ENCODE measurements around the gene CSPG4. TPM values are rescaled to one million over a fixed set of nuclear protein-coding genes. Genes with fewer than 3 reads are reported as not detected.

The CSPG4 gene
- polyA plus RNA-seq, 1 experiment: 5.8 TPM

DNA sequence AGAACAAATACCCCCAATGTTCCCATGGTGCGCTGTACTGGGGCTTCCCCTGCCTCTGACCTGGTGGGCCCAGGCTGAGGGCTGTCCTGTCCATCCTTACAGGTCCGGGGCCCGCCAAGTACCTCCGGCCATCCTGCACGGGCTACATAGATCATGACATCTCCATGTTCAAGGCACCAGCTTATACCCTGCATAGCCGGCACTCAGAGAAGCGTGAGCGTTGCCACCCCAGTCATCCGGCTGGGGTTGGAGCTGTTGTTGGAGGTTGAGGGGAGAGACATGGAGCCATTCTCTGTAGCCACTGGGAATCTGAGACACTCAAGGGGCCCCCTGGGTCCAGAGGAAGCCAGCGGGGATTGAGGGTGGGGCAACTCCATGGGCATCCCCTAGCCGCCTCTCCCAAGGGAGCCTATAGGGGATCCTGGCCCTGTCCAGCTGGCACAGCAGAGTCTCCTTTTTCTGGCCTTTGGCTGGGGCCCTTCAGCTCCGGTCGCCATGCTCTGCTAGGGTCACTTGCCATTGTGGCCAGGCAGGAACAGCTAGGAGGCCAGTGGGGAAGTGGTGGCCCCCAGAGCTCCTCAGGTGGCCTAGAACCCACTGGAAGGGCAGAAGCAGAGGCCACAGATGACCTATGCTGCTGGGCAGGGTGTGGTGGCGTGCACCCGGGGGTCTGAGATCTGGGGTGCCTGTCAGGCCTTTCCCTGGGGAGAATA, 12.5 kb upstream of the CSPG4 start:
- ChIA-PET CTCF (no interaction called here), POLR2A (no interaction called here)
- Histone ChIP-seq H3K9me3 (ENCODE audit: control insufficient read depth, insufficient read depth, low read length) (no peaks in the 10 kb centered on the region; the same call in 1 of the 2 replicates), H3K27ac (ENCODE audit: low read depth, low read length) (no peak overlapping the region), H3K27me3 (ENCODE audit: control insufficient read depth, insufficient read depth, low read length) (no peaks in the 10 kb centered on the region), H3K4me3 (ENCODE audit: low read depth, low read length) (no peak overlapping the region)
- TF ChIP-seq, protein P1, sequence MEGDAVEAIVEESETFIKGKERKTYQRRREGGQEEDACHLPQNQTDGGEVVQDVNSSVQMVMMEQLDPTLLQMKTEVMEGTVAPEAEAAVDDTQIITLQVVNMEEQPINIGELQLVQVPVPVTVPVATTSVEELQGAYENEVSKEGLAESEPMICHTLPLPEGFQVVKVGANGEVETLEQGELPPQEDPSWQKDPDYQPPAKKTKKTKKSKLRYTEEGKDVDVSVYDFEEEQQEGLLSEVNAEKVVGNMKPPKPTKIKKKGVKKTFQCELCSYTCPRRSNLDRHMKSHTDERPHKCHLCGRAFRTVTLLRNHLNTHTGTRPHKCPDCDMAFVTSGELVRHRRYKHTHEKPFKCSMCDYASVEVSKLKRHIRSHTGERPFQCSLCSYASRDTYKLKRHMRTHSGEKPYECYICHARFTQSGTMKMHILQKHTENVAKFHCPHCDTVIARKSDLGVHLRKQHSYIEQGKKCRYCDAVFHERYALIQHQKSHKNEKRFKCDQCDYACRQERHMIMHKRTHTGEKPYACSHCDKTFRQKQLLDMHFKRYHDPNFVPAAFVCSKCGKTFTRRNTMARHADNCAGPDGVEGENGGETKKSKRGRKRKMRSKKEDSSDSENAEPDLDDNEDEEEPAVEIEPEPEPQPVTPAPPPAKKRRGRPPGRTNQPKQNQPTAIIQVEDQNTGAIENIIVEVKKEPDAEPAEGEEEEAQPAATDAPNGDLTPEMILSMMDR (IDR thresholded peaks at IDR 0.05; ENCODE audit: low read depth, low read length): no peak
- no peak for DNase-seq (ENCODE audit: low read depth, low spot score)

DNA sequence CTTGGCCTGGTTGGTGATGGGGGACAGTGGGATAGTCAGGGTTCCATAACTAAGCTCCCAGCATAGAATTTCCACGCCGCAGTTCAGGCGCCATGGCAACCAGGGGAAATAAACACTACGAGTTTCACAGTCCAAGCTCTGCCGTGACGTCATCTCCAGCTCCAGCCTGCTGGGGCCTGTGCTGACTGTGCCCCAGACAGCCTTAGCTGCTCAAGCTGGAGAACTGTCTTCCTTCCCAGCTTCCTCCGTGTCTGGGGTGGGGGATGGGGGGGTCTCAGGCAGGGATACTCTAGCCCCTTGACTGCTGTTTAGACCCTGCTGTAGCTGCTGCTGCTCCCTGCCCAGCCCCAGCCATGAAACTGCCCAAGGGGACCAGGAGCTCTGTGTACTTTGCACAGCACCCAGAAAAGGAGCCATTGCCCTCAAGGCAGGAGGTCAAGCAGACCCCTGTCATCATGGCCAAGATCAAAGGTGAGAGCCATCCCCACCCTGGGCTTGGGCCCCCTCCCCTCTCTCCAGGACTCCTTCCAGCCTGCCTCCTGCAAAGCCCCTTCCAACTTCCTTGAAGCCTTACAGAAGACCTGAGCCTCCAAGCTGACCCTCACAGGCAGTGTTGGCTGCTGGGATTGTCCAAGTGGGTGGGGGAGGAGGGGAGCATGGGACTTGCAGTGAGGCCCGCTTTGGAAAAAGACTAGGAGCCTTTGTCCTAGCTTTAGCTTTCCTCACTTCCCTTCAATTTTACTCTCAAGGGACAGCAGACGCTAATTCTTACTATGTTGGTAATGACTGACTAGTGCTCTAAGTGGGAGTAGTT, 11.4 kb upstream of the CSPG4 start:
- Histone ChIP-seq H3K27ac (ENCODE audit: low read depth, low read length) (peak overlapping the region; percentile 39), H3K4me3 (ENCODE audit: low read depth, low read length) (no peak overlapping the region), H3K27me3 (ENCODE audit: control insufficient read depth, insufficient read depth, low read length) (no peaks in the 10 kb centered on the region), H3K9me3 (ENCODE audit: control insufficient read depth, insufficient read depth, low read length) (no peaks in the 10 kb centered on the region; the same call in 1 of the 2 replicates)
- CTCF ChIA-PET: interaction anchor here (0.5 to 1.1 kb wide), 4 partner anchors 9 to 1758 kb away, joined by 3 to 8 read pairs (median 4); no protein-coding TSS in a partner anchor
- peak; percentile 87 for DNase-seq (ENCODE audit: low read depth, low spot score)
- POLR2A ChIA-PET: interaction anchor here (0.6 to 1.4 kb wide), 6 partner anchors 11 to 421 kb away, joined by 3 to 8 read pairs (median 4); partner anchors contain the start of genes CSPG4 and SIN3A
- TF ChIP-seq, protein P1 (IDR thresholded peaks at IDR 0.05; ENCODE audit: low read depth, low read length): no peak

DNA sequence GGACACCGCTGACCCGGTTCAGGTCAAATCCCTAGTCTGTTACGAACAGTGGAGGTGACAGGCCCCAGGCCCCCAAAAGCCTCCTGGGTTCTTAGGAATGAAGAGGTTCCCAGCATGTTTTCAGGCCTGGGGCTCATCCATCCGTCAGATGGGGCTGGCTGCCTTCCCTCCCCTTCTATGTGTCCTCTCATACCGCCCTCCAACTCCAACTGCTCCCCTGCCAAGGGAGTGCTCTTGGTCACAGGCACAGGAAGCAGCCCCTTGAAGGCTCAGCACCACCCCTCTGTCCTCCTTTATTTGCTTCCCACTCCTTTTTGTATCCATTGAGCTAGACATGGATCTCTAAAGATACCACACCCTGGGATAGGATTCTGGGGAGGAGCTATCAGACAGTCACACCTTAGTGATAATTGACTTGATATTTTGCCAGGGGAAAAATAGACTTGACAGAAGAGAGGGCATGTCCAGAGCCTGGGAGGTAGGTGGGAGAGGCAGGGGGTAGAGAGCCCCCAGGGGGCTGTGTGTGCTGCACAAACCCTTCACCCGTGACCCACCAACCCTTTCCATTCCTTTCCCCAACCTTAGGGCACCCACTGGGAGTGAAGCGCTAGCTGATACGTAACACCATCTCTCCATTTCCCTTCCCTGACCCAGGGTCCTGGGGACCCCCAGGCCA, 10.7 kb upstream of the CSPG4 start:
- Histone ChIP-seq H3K27me3 (ENCODE audit: control insufficient read depth, insufficient read depth, low read length) (no peaks in the 10 kb centered on the region), H3K27ac (ENCODE audit: low read depth, low read length) (peak overlapping the region; percentile 39), H3K4me3 (ENCODE audit: low read depth, low read length) (no peak overlapping the region), H3K9me3 (ENCODE audit: control insufficient read depth, insufficient read depth, low read length) (no peaks in the 10 kb centered on the region; the same call in 1 of the 2 replicates)
- DNase-seq (ENCODE audit: low read depth, low spot score): no peak
- CTCF ChIA-PET: interaction anchor here (0.5 to 1.1 kb wide), 4 partner anchors 10 to 1757 kb away, joined by 3 to 8 read pairs (median 4); no protein-coding TSS in a partner anchor
- TF ChIP-seq, protein P1 (IDR thresholded peaks at IDR 0.05; ENCODE audit: low read depth, low read length): no peak
- POLR2A ChIA-PET: interaction anchor here (0.6 to 1.4 kb wide), 6 partner anchors 11 to 422 kb away, joined by 3 to 8 read pairs (median 4); partner anchors contain the start of genes CSPG4 and SIN3A

DNA sequence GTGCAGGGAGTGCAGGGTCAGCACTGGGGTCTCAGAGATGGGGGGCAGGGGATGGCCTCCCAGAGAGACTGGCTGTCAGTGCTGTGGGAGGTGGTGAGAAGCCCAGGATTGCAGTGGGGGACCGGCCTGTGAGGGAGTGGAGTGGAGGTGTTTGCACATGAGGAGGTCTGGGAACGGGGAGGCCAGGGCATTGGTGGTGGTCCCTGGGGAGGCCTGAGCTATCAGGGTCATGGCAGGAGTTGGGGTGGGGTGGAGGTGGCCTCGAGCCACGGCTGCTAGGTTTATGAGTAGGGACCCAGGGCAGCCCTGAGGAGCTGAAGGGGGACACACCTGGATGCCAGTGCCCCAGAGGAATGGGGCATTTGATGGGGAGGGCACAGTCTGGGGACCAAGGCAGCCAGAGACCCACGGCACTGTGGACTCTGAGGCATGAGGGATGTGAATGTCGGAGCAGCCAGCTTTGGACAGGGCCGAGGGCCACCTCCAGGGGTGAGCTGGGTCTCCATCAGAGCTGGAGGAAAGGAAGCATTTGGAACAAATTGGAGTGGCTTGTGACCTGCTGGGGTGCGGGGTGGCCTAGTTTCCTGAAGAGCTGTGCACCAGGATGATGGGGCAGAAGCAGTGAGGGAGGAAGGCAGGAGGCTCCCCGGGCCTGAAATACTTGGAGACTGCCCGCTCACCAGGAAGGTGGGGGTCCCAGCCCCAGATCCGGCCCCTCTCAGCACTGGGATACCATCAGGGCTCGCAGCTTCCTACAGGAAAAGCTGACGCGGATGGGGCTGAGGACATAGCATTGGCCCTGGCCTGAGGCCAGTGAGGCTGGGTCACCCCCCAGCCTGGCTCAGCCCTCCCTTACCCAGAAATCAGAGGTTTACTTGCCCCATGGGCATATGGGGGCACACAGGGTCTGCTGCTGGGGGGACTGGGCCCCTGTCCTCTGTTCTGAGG, 9.5 kb upstream of the CSPG4 start:
- CTCF ChIA-PET: no interaction called here
- TF ChIP-seq, protein P1 (IDR thresholded peaks at IDR 0.05; ENCODE audit: low read depth, low read length): no peak
- H3K27ac ChIP-seq (ENCODE audit: low read depth, low read length): no peak overlapping the region

More for the DNA sequence above, 9.5 kb upstream of the CSPG4 start:
- DNase-seq (ENCODE audit: low read depth, low spot score): no peak
- Histone ChIP-seq H3K9me3 (ENCODE audit: control insufficient read depth, insufficient read depth, low read length) (no peaks in the 10 kb centered on the region; the same call in 1 of the 2 replicates), H3K27me3 (ENCODE audit: control insufficient read depth, insufficient read depth, low read length) (no peaks in the 10 kb centered on the region), H3K4me3 (ENCODE audit: low read depth, low read length) (no peak overlapping the region)
- POLR2A ChIA-PET: no interaction called here
